ENCODE data around the gene NAP1L4. TPM values are rescaled to one million over a fixed set of nuclear protein-coding genes. Genes with fewer than 3 reads are reported as not detected.

NAP1L4 gene
- total RNA-seq, 1 donor from 2014 or later: 284 TPM

GRCh38 chr11:2924381-2924780 lies 67.7 kb downstream of the NAP1L4 start:
- DNase-seq (ENCODE audit: low spot score): no peak
- peaks cover 10% of the 10 kb centered on the region for H3K4me1 Mint-ChIP-seq (ENCODE audit: low read depth)
- H3K27ac Mint-ChIP-seq: no peak overlapping the region
- intact Hi-C loops (cut with micrococcal nuclease): no loop called here
- no peaks in the 10 kb centered on the region for H3K36me3 Mint-ChIP-seq (ENCODE audit: low read depth)
- H3K4me3 Mint-ChIP-seq: no peak overlapping the region
- H3K9me3 Mint-ChIP-seq: no peaks in the 10 kb centered on the region
- peaks cover 12% of the 10 kb centered on the region for H3K27me3 Mint-ChIP-seq (ENCODE audit: insufficient read depth)

- peaks cover 12% of the 10 kb centered on the region for H3K27me3 Mint-ChIP-seq (ENCODE audit: insufficient read depth)
- intact Hi-C loops (cut with micrococcal nuclease): no loop called here
- H3K36me3 Mint-ChIP-seq (ENCODE audit: low read depth): no peaks in the 10 kb centered on the region
- H3K4me3 Mint-ChIP-seq: no peak overlapping the region
- no peak for DNase-seq (ENCODE audit: low spot score)
- H3K9me3 Mint-ChIP-seq: no peaks in the 10 kb centered on the region
- peaks cover 10% of the 10 kb centered on the region for H3K4me1 Mint-ChIP-seq (ENCODE audit: low read depth)
- no peak overlapping the region for H3K27ac Mint-ChIP-seq
Observed at GRCh38 chr11:2923446-2924375, 68.4 kb downstream of the NAP1L4 start.

DNA sequence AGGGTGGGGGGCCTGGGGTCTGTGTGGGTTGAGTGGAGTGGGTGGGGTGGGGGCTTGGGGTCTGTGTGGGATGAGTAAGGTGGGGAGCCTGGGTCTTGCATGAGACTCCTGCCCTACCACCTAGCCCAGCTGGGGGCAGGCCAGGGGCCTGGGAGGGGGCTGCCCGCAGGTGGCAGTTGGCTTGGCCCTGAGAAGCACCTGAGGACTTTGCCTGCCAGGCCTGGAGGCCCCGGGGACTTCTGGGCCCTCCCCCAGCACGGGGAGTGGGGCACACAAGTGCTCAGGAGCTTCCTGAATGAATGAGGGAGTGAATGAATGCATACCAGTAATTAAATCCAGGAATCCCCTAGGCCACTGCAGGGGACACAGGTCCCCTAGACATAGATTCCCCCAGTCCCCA lies 69.5 kb downstream of the NAP1L4 start:
- no peaks in the 10 kb centered on the region for H3K36me3 Mint-ChIP-seq (ENCODE audit: low read depth)
- intact Hi-C loops (cut with micrococcal nuclease): no loop called here
- no peak overlapping the region for H3K4me3 Mint-ChIP-seq
- peaks cover 2% of the 10 kb centered on the region for H3K4me1 Mint-ChIP-seq (ENCODE audit: low read depth)
- no peak for DNase-seq (ENCODE audit: low spot score)
- no peaks in the 10 kb centered on the region for H3K9me3 Mint-ChIP-seq
- H3K27me3 Mint-ChIP-seq (ENCODE audit: insufficient read depth): peaks cover 4% of the 10 kb centered on the region
- H3K27ac Mint-ChIP-seq: no peak overlapping the region

GRCh38 chr11:2921742-2922493 lies 70.2 kb downstream of the NAP1L4 start:
- H3K4me3 Mint-ChIP-seq: no peak overlapping the region
- no peak for DNase-seq (ENCODE audit: low spot score)
- intact Hi-C loops (cut with micrococcal nuclease): no loop called here
- H3K9me3 Mint-ChIP-seq: no peaks in the 10 kb centered on the region
- H3K27ac Mint-ChIP-seq: no peak overlapping the region
- H3K36me3 Mint-ChIP-seq (ENCODE audit: low read depth): no peaks in the 10 kb centered on the region
- no peaks in the 10 kb centered on the region for H3K4me1 Mint-ChIP-seq (ENCODE audit: low read depth)
- H3K27me3 Mint-ChIP-seq (ENCODE audit: insufficient read depth): no peaks in the 10 kb centered on the region

DNA sequence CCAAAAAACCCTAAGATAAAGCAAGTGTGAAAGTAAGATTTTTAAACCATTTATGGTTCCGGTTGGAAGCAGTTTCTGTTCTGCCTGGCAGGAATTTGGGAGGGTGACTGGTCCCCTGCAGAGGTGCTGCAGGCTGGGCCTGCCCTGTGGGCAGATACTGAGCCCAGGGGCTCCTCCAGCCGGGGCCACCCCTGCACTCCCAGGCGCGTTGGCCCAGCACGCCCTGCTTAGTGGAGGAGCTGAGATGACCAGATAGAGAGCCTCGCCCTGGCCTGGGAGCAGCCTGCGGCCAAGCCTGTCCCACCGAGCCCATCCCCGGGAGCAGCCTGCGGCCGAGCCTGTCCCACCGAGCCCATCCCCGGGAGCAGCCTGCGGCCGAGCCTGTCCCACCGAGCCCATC lies 70.9 kb downstream of the NAP1L4 start:
- H3K4me3 Mint-ChIP-seq: no peak overlapping the region
- no peaks in the 10 kb centered on the region for H3K27me3 Mint-ChIP-seq (ENCODE audit: insufficient read depth)
- H3K36me3 Mint-ChIP-seq (ENCODE audit: low read depth): no peaks in the 10 kb centered on the region
- DNase-seq (ENCODE audit: low spot score): no peak
- no peaks in the 10 kb centered on the region for H3K4me1 Mint-ChIP-seq (ENCODE audit: low read depth)
- H3K9me3 Mint-ChIP-seq: no peaks in the 10 kb centered on the region
- H3K27ac Mint-ChIP-seq: no peak overlapping the region
- intact Hi-C loops (cut with micrococcal nuclease): no loop called here

DNA sequence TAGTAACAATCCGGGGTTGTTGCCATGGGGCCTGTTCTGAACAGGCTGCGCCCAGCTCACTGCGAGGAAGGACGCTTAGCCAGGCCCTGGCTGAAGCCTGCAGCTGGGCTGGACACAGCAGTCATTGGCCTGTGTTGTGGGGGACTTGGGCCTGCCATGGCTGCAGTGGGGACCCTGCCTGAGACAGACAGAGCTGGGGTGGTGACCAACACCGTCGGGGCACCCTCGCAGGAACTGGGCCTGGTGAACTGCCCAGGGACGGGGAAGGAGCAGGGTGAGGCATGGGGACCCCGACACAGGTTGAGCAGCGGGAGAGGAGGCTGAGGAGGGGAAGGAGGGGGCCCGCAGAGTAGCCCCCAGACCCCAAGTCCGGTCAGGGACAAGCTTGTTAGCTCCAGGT lies 71.8 kb downstream of the NAP1L4 start:
- no peak overlapping the region for H3K27ac Mint-ChIP-seq
- no peaks in the 10 kb centered on the region for H3K27me3 Mint-ChIP-seq (ENCODE audit: insufficient read depth)
- H3K4me1 Mint-ChIP-seq (ENCODE audit: low read depth): no peaks in the 10 kb centered on the region
- no peaks in the 10 kb centered on the region for H3K9me3 Mint-ChIP-seq
- H3K4me3 Mint-ChIP-seq: no peak overlapping the region
- DNase-seq (ENCODE audit: low spot score): no peak
- intact Hi-C loops (cut with micrococcal nuclease): no loop called here
- no peaks in the 10 kb centered on the region for H3K36me3 Mint-ChIP-seq (ENCODE audit: low read depth)

GRCh38 chr11:2919837-2920236 lies 72.3 kb downstream of the NAP1L4 start:
- no peaks in the 10 kb centered on the region for H3K9me3 Mint-ChIP-seq
- no peak for DNase-seq (ENCODE audit: low spot score)
- no peaks in the 10 kb centered on the region for H3K27me3 Mint-ChIP-seq (ENCODE audit: insufficient read depth)
- intact Hi-C loops (cut with micrococcal nuclease): no loop called here
- H3K36me3 Mint-ChIP-seq (ENCODE audit: low read depth): no peaks in the 10 kb centered on the region
- H3K4me3 Mint-ChIP-seq: no peak overlapping the region
- no peak overlapping the region for H3K27ac Mint-ChIP-seq
- H3K4me1 Mint-ChIP-seq (ENCODE audit: low read depth): no peaks in the 10 kb centered on the region

DNA sequence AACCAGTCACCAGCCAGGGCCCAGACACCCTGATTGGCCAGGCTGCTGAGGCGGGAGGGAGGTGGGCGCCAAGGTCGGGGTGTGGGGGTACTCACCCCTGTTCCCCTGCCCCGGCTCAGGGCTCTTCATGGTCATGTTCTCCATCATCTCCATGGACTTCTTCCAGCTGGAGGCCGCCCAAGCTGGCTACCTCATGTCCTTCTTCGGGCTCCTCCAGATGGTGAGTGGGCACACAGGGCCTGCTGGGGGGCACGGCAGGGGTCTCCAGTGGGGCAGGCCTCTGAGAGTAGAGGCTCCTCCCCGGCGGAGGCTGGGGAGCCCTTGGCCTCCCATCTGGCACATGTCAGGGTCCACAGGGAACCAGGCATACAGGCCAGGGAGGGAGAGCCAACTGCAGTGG lies 72.9 kb downstream of the NAP1L4 start:
- Mint-ChIP-seq H3K4me1 (ENCODE audit: low read depth) (no peaks in the 10 kb centered on the region), H3K27ac (no peak overlapping the region), H3K9me3 (no peaks in the 10 kb centered on the region), H3K4me3 (no peak overlapping the region), H3K36me3 (ENCODE audit: low read depth) (no peaks in the 10 kb centered on the region), H3K27me3 (ENCODE audit: insufficient read depth) (no peaks in the 10 kb centered on the region)
- no peak for DNase-seq (ENCODE audit: low spot score)
- intact Hi-C loops (cut with micrococcal nuclease): no loop called here

- Mint-ChIP-seq H3K27ac (no peak overlapping the region), H3K27me3 (ENCODE audit: insufficient read depth) (no peaks in the 10 kb centered on the region), H3K4me1 (ENCODE audit: low read depth) (no peaks in the 10 kb centered on the region), H3K9me3 (no peaks in the 10 kb centered on the region), H3K4me3 (no peak overlapping the region), H3K36me3 (ENCODE audit: low read depth) (no peaks in the 10 kb centered on the region)
- no peak for DNase-seq (ENCODE audit: low spot score)
- intact Hi-C loops (cut with micrococcal nuclease): no loop called here
Observed at GRCh38 chr11:2917842-2918490, 74.2 kb downstream of the NAP1L4 start.

DNA sequence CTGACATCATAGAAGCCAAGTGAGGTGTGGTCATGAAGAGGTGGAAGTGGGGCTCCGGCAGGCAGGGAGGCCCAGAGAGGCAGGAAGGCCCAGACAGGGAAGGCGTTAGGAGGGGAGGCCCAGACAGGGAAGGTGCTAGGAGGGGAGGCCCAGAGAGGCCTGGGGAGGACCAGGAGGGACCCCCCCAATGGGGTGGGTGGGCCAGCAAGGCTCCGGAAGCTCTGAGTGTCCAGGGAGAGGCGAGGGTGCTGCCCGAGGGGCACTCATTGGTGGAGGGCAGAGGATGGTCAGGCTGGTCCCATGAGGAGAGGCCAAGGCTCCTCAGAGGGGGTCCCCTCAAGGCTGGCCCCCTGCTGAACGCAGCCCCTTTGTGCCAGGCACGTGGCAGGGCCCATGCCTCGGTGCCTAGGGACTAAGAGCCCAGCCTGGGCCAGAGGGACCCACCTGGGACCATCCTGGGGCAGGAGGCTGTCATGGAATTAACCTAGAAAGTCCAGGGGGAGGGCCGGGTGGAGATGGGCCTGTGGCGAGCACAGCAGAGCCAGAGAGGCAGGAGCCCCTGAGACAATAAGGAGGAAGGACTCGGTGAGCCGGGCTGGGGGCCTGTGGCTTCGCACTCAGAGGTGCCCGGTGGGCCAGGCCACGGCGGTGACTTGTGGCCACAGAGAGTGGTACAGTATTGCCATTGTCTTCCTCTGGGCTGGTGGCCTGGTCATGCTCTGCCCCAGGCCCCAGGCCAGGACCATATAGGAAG lies 75.1 kb downstream of the NAP1L4 start:
- H3K4me1 Mint-ChIP-seq (ENCODE audit: low read depth): no peaks in the 10 kb centered on the region
- no peak for DNase-seq (ENCODE audit: low spot score)
- H3K27me3 Mint-ChIP-seq (ENCODE audit: insufficient read depth): no peaks in the 10 kb centered on the region
- no peaks in the 10 kb centered on the region for H3K36me3 Mint-ChIP-seq (ENCODE audit: low read depth)
- intact Hi-C loops (cut with micrococcal nuclease): no loop called here
- no peak overlapping the region for H3K27ac Mint-ChIP-seq
- no peaks in the 10 kb centered on the region for H3K9me3 Mint-ChIP-seq
- H3K4me3 Mint-ChIP-seq: no peak overlapping the region

DNA sequence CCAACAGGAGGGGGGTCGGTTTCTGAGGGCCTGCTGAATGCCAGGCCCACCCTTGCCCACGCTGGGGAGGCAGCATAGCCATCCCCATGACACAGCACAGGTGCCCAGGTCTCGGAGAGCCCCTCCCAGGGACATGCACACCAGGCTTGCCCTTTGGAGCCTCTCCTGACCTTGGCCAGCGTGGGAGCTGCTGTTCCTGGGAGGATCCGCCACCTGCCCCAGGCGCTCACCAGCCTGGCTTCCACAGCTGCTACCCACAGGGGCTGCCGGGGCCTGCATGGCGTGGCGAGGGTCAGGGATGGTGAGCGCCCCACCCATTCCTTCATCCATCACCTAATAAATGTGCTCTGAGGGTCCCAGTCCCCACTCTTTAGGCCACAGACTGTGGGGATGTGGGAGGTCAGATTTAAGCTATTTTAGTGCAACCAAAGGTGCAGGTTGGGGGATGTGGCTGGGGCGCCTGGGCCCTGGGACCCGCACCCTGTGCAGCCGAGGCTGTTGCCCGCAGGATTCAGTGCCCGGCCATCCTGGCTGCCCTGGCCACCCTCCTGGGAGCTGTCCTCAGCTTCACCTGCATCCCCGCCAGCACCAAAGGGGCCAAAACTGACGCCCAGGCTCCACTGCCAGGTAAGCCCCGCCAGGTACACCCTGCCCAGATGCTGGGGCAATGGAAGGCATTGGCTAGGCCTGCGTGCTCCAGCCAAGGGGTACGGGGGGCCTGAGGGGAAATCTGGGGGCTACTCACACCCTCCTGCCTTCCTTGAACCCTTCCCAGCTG lies 75.8 kb downstream of the NAP1L4 start:
- no peak overlapping the region for H3K27ac Mint-ChIP-seq
- no peaks in the 10 kb centered on the region for H3K4me1 Mint-ChIP-seq (ENCODE audit: low read depth)
- intact Hi-C loops (cut with micrococcal nuclease): no loop called here
- no peaks in the 10 kb centered on the region for H3K36me3 Mint-ChIP-seq (ENCODE audit: low read depth)
- H3K9me3 Mint-ChIP-seq: no peaks in the 10 kb centered on the region
- no peak for DNase-seq (ENCODE audit: low spot score)
- no peaks in the 10 kb centered on the region for H3K27me3 Mint-ChIP-seq (ENCODE audit: insufficient read depth)
- H3K4me3 Mint-ChIP-seq: no peak overlapping the region

DNA sequence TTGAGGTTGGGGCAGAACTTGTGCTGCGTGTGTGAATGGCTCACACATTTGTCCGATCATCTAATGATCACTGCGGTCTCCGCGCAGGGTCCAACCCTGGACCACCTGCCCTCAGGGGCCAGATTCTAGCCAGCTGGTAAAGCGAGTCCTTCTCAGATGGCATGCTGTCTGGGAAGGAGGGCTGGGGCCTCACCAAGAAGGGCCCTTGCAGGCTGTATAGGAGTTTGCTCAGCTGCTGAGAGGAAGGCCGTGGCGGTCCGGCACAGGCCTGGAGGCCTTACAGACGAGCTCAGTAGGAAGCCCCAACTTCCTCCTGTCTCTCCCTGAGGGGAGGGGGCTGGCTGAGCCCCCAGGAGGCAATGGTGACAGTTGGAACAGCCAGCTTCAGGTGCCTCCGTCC lies 76.7 kb downstream of the NAP1L4 start:
- H3K9me3 Mint-ChIP-seq: no peaks in the 10 kb centered on the region
- no peaks in the 10 kb centered on the region for H3K4me1 Mint-ChIP-seq (ENCODE audit: low read depth)
- no peak overlapping the region for H3K27ac Mint-ChIP-seq
- DNase-seq (ENCODE audit: low spot score): no peak
- H3K27me3 Mint-ChIP-seq (ENCODE audit: insufficient read depth): no peaks in the 10 kb centered on the region
- H3K36me3 Mint-ChIP-seq (ENCODE audit: low read depth): no peaks in the 10 kb centered on the region
- H3K4me3 Mint-ChIP-seq: no peak overlapping the region
- intact Hi-C loops (cut with micrococcal nuclease): no loop called here

All from activated T-helper 1 cell treated with anti-CD3 and anti-CD28 coated beads, Interleukin-12 subunit alpha, Interleukin-12 subunit beta, Interleukin-2, Interleukin-4 antibody, amounts not matched to agents 30 ng/mL and 10 ng/mL and 1 ng/mL, durations not matched to agents 14 hours and 24 hours and 36 hours (primary cell).